GM18867 (cell line): Measurements from ENCODE around the gene DKK3.

Experiments used
- ATAC-seq: cut with Tn5 transposase; IDR thresholded peaks from one replicate; pipeline ENCODE4 v1.9.1; 2021; ENCODE audit warnings: mild to moderate bottlenecking, moderate library complexity; ENCODE audit not compliant: unreplicated experiment

Gene DKK3

DNA sequence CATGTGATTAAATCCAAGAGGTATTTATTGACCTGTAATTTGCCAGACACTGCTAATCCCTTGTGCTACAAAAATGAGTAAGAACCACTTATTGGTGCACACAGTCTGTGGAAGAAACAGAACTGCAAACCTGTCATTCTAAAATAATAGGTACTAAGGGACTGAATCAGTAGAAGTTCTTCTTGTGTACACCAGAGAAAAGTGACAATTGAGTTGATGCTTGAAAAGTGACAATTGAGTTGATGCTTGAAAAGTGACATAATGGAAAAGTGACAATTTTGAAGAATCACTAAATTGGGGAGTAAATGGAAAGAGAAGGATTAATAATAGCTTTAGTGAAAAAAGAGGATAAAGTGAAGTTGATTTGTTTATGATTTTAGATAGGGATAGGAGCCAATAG, 56.4 kb downstream of the DKK3 start:
- ATAC-seq: no peak

DNA sequence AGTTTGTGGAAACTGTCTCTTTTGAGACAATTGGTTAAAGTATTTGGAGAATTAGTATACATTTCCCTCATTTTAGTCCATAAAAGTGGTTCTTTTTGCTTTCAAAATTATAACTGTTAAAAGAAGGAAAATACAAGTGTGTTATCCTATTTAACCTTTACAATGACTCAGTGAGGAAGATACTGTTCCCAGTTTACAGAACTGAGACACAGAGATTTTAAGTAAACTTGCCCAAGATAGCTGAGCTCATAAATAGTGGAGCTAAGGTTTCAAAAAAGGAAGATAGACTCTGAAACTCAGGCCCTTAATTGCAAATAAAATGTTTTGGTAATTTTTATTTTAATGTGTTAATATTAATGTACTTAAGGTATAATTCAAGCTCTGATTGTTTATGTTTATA, 58.9 kb downstream of the DKK3 start:
- ATAC-seq: no peak

DNA sequence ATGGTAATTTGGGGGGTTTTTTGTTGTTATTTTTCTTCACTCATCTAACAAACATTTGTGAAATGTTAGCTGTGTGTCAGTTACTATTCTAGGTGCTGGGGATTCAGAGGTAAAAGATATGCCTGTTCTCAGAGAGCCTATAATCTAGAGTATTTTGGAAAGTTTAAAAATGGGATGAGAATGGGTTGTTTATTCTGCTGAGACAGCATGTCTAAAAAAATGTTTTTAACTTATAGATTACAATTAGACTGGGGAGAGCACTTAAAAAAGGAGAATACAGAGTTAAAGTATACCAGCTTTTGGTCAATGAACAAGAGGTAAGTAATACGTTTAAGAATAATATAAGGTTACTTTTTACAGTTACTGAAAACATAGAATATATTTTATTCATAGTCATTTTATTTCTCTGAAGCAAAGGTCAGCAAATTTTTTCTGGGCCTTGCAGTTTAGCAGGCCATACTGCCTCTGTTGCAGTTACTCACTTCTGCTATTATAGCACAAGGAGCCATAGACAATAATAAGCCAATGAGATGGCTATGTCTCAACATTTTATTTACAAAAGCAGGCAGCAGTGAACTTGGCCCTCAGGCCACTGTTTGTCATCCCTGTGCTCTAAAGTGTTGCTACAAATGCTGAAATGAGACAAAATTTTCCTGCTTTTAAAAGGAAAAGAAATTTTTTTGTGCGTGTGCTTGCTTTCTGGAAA, 60.0 kb downstream of the DKK3 start:
- ATAC-seq: no peak

DNA sequence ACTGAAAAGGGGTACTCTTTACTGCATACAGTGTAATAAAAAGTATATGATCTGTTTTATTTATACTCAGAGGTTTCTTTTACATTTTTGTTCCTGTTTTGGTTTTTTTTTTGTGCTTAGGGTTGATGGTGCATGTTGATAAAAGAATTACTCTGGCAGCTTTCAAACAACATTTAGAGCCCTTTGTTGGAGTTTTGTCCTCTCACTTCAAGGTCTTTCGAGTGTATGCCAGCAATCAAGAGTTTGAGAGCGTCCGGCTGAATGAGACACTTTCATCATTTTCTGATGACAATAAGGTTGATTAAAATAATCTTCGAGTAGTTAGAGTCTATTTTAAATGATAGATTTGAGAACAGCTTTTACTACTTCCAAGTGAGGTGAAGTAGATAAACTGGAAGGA, 60.6 kb downstream of the DKK3 start:
- no peak for ATAC-seq

GRCh38 chr11:11946878-11947277, 61.5 kb downstream of the DKK3 start:
- no peak for ATAC-seq

- ATAC-seq: no peak
Measured at GRCh38 chr11:11946180-11946579, 62.2 kb downstream of the DKK3 start.

DNA sequence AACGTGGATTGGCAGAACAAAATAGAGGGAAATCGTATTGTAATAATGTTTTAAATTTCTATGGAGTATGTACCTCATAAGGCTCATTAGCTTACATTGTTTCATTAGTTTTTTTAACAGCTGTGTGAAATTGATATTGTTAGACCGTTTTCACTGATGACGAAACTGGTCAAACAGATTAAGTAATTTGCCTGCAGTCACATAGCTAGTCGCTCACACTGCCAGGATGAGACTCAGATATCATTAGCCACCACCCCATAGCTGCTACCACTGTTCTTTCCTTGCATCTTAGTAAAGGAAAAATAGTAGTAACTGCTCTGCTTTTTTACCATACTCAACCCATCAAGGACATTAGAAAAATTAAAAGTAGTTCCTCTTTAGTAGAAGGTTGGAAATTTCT, 64.0 kb downstream of the DKK3 start:
- ATAC-seq: no peak

- no peak for ATAC-seq
Measured at GRCh38 chr11:11942668-11943067, 65.8 kb downstream of the DKK3 start.

DNA sequence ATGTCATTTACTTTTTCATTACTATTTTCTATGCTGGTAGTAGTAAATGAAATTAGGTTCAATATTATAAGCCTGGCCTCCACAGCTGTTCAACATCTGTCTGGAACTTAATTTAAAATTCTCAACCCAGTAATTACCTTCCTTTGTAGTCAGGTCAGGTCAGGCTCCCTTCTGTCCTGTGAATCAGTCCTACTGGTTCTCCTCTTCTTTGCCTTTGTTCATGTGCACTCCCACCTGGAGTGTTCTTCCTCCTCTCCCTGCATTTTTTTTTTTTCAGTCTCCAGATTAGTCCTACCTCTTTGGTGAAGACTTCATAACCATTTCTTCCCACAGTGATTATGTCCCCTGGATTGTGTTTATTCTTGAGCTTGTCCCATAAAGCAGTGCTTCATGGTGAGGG, 67.9 kb downstream of the DKK3 start:
- ATAC-seq: no peak

DNA sequence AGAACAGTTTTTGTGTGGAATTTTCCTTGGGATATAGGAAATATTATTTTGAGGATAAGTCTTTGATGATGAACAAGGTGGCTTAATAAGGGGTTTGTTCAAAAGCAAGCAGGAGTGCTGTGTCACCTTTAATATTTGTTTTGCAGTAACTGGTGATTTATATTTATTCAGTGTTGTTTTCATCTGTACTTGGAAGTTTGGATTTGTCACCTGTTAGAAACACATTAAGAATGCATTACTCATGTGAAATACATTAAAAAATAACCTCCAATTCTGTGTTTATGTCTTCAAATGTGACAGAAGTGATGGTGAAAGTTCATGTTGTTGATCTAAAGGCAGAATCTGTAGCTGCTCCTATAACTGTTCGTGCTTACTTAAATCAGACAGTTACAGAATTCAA, 70.5 kb downstream of the DKK3 start:
- no peak for ATAC-seq

DNA sequence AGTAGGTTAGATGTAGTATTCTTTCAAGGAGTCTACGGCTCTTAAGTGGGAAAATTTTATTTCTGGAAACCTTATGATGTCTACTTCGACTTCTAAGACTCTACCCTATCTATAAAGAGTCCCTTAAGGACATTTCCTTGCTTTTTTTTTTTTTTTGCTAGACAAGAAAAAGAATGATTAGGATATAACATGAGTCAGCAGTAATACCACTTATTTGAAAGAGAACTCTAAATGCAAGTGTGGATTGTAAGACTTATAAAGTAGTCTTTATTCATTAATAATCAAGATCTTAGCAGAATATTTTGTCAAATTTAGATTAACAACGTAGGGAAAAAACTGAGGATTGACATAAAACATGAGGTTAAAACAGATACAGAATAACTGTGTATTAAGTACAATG, 71.0 kb downstream of the DKK3 start:
- no peak for ATAC-seq

GRCh38 chr11:11935536-11935935, 72.9 kb downstream of the DKK3 start:
- ATAC-seq: no peak

GRCh38 chr11:11931461-11932055, 76.9 kb downstream of the DKK3 start:
- no peak for ATAC-seq

- ATAC-seq: no peak
Measured at GRCh38 chr11:11929920-11930319, 78.5 kb downstream of the DKK3 start.

DNA sequence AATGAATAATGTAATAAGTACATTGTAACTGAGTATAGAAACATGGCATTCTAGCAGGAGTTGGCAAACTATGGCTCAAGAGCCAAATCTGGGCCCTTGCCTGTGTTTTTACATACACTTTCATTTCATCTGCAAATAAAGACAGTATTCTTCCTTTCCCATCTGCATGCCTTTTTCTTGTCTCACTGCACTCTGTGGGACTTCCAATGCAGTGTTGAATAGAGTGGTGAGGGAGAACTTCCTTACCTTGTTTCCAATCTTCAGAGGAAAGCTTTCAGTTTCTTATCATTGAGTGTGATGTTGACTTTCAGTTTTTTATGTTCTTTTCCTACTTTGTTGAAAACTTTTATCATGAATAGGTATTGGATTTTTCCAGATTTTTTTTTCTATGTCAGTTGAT, 84.6 kb downstream of the DKK3 start:
- ATAC-seq: no peak

GRCh38 chr11:11916981-11917399, 91.4 kb downstream of the DKK3 start:
- no peak for ATAC-seq

GRCh38 chr11:11915625-11916024, 92.8 kb downstream of the DKK3 start:
- ATAC-seq: no peak

- no peak for ATAC-seq
Measured at GRCh38 chr11:11913395-11913794, 95.0 kb downstream of the DKK3 start.
